Panc1 (cell line): ENCODE data around the gene IRS1. TPM values are rescaled to one million over a fixed set of nuclear protein-coding genes. Genes with fewer than 3 reads are reported as not detected.

Source experiments
- ATAC-seq: fragments of 200-7000 bp; cut with Tn5 transposase; 2 replicates; pipeline ENCODE4 v1.9.1; 2020; ENCODE audit warnings: mild to moderate bottlenecking, moderate library complexity
- Bru-seq: library from RNA; stranded (reverse); fragments of 400-500 nt; gene quantifications from one replicate; lab custom pipeline; 2021; lab: Mats Ljungman, UMichigan
- BruChase-seq, 2 experiments: library from RNA; stranded (reverse); fragments of 400-500 nt; gene quantifications; one replicate each; lab custom pipeline; 2021; lab: Mats Ljungman, UMichigan
- BruUV-seq: library from RNA; stranded (reverse); fragments of 400-500 nt; replicated peaks from 2 replicates; lab custom pipeline; 2021; lab: Mats Ljungman, UMichigan
- CTCF ChIA-PET: fragments of 300-600 bp; sonication (Branson Sonifier 250); formaldehyde crosslinking; loops from one replicate; lab custom pipeline; 2022; ENCODE audit warnings: antibody characterized with exemption; lab: Charles Lee
- POLR2A ChIA-PET: fragments of 300-600 bp; sonication (Branson Sonifier 250); formaldehyde crosslinking; loops from one replicate; lab custom pipeline; 2022; ENCODE audit warnings: antibody characterized with exemption; lab: Charles Lee
- DNase-seq: peaks from one replicate; pipeline ENCODE4 v3.0.0-alpha.2; 2010; ENCODE audit warnings: low read depth, low spot score
- H3K27ac ChIP-seq: 2 replicates; pipeline ENCODE4 v1.5.1; 2011; ENCODE audit warnings: mild to moderate bottlenecking, low read length, inconsistent platforms
- H3K27me3 ChIP-seq: fragments of 200-500 bp; sonication (Bioruptor generic); 2 replicates; pipeline ENCODE4 v1.6.0; 2014; ENCODE audit warnings: low read length, inconsistent platforms; ENCODE audit not compliant: control insufficient read depth, insufficient read depth
- H3K36me3 ChIP-seq: fragments of 200-500 bp; sonication (Bioruptor generic); 2 replicates; pipeline ENCODE4 v1.5.1; 2014; ENCODE audit warnings: inconsistent platforms, mild to moderate bottlenecking, low read length, moderate library complexity; ENCODE audit not compliant: control insufficient read depth, insufficient read depth
- H3K4me1 ChIP-seq: 2 replicates; pipeline ENCODE4 v1.5.1; 2011; ENCODE audit warnings: inconsistent platforms, mild to moderate bottlenecking, low read length, moderate library complexity; ENCODE audit not compliant: control insufficient read depth, insufficient read depth
- H3K4me3 ChIP-seq, 2 experiments: 2 replicates each; pipeline ENCODE4 v1.5.1; 2011 to 2012; ENCODE audit warnings: low read depth in 2 of 2, low read length in 2 of 2, mild to moderate bottlenecking in 2 of 2, inconsistent platforms in 1 of 2, moderate library complexity in 1 of 2
- H3K9me3 ChIP-seq: fragments of 200-500 bp; sonication (Bioruptor generic); 2 replicates; pipeline ENCODE4 v1.5.1; 2014; ENCODE audit warnings: low read depth, mild to moderate bottlenecking, inconsistent platforms, low read length, moderate library complexity; ENCODE audit not compliant: control insufficient read depth, insufficient read depth
- POLR2AphosphoS5 ChIP-seq: IDR thresholded peaks from 2 replicates; pipeline ENCODE4 v1.6.1; 2012; ENCODE audit warnings: mild to moderate bottlenecking, low read depth, low read length, moderate library complexity
- SIN3A ChIP-seq: IDR thresholded peaks from 2 replicates; pipeline ENCODE4 v1.6.1; 2012; ENCODE audit warnings: low read depth, mild to moderate bottlenecking, low read length, moderate library complexity, borderline replicate concordance; ENCODE audit not compliant: insufficient read depth
- TCF7L2 ChIP-seq: IDR thresholded peaks from 2 replicates; pipeline ENCODE4 v1.6.1; 2011; ENCODE audit warnings: mild to moderate bottlenecking, low read depth, low read length, inconsistent platforms
- in situ Hi-C: cut with HindIII; loops from 2 replicates; pipeline ENCODE4 v1.10.0; 2016; ENCODE audit warnings: low sequenced_read_pairs, low pct_unique_long_range_greater_than_20kb
- intact Hi-C: fragments of 100-400 bp; cut with micrococcal nuclease; formaldehyde crosslinking; loops from one replicate; pipeline ENCODE4 v1.10.0; 2022; ENCODE audit not compliant: unreplicated experiment
- long read RNA-seq: library from polyadenylated mRNA; unstranded; transcript quantifications from one replicate; pipeline ENCODE4 v2.0.0, GENCODE V29; 2021; ENCODE audit not compliant: unreplicated experiment
- polyA plus RNA-seq: library from polyadenylated mRNA; unstranded; fragments of >200 nt; gene quantifications from one replicate; pipeline ENCODE4 v1.2.1, GENCODE V29; 2012; ENCODE audit warnings: missing spikeins; ENCODE audit not compliant: insufficient read length
- total RNA-seq: library from RNA; stranded (reverse); gene quantifications from one replicate; pipeline ENCODE4 v1.2.1, GENCODE V29; 2021; ENCODE audit not compliant: unreplicated experiment
- TF ChIP-seq, protein P1 (sequence below): fragments of 450-650 bp; IDR thresholded peaks from 2 replicates; pipeline ENCODE4 v1.5.1; 2017; ENCODE audit warnings: mild to moderate bottlenecking
- TF ChIP-seq, protein P2 (sequence below), 2 experiments: IDR thresholded peaks; 2 replicates each; pipeline ENCODE4 v1.6.1; 2011 to 2012; ENCODE audit warnings: low read depth in 2 of 2, control low read depth in 1 of 2, low read length in 1 of 2, mild to moderate bottlenecking in 1 of 2, moderate library complexity in 1 of 2; ENCODE audit not compliant: insufficient read depth in 1 of 2

IRS1 gene, protein sequence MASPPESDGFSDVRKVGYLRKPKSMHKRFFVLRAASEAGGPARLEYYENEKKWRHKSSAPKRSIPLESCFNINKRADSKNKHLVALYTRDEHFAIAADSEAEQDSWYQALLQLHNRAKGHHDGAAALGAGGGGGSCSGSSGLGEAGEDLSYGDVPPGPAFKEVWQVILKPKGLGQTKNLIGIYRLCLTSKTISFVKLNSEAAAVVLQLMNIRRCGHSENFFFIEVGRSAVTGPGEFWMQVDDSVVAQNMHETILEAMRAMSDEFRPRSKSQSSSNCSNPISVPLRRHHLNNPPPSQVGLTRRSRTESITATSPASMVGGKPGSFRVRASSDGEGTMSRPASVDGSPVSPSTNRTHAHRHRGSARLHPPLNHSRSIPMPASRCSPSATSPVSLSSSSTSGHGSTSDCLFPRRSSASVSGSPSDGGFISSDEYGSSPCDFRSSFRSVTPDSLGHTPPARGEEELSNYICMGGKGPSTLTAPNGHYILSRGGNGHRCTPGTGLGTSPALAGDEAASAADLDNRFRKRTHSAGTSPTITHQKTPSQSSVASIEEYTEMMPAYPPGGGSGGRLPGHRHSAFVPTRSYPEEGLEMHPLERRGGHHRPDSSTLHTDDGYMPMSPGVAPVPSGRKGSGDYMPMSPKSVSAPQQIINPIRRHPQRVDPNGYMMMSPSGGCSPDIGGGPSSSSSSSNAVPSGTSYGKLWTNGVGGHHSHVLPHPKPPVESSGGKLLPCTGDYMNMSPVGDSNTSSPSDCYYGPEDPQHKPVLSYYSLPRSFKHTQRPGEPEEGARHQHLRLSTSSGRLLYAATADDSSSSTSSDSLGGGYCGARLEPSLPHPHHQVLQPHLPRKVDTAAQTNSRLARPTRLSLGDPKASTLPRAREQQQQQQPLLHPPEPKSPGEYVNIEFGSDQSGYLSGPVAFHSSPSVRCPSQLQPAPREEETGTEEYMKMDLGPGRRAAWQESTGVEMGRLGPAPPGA (N-terminal part only)
- total RNA-seq (27.3 TPM), Bru-seq, nascent RNA (percentile 88 among the genes with signal in this experiment), BruChase-seq, experiment 1, labeled RNA remaining after a 2-hour chase (percentile 84 among the genes with signal in this experiment), BruChase-seq, experiment 2, labeled RNA remaining after a 6-hour chase (percentile 74 among the genes with signal in this experiment)
- polyA plus RNA-seq, result 19.6 TPM
- long read RNA-seq, full-length matches to known transcripts, result 25 of 54 reads
- long read RNA-seq, partial matches to known transcripts, result 0 of 54 reads
- long read RNA-seq, other reads (novel, unspliced or antisense), result 29 of 54 reads

DNA sequence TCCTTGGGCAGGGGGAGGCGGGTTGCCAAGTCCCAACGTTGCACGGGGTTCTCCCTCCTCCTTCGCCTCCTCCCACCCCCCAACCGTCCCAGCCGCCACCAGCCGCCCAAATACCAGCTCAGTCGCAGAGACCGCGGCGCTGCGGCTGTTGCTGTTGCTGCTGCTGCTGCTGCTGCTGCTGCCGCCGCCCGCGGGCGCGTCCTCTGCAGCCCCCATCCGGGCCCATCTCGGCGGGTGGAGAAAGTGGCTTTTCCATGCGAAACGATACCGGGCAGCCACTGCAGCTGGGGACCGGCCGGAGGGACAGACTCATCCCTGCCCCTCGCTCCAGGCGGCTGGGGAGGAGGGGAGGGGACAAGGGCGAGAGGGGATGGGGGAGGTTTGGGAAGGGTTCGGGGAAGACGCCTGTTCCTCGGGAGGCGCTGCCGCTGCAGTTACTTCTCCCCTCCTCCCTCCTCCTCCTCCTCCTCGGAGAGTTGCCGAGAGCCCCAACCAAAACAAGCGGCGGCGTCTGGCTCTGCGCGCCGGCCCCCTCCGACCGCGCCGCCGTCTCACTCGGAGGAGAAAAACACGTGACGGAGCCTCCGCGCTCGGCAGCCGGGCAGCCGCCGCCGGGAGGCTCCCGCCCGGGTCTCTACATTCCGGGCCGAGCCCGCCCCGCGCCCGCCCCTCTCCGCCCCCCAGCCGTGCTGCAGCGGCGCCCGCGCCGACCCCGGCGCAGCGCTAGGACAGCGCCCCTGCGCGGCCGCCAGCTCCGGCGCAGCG, at the start of gene IRS1:
TSS of gene IRS1 (minus strand) at position 610 of the 765 bp plus-strand sequence. CDS start 1,082 bp downstream, outside the sequence.
- Histone ChIP-seq H3K36me3 (no peaks in the 10 kb centered on the region; the same call in 1 of the 2 replicates), H3K27me3 (no peaks in the 10 kb centered on the region), H3K4me3 (peak within 1 kb of the TSS; percentile 73 to 79), H3K4me1 (peaks cover 14% of the 10 kb centered on the region), H3K27ac (peak within 1 kb of the TSS; percentile 96), H3K9me3 (no peaks in the 10 kb centered on the region)
- no peak for DNase-seq
- ATAC-seq, result peak; percentile 37
- no TSS peak for BruUV-seq
- in situ Hi-C loops, result no loop called here
- ChIA-PET CTCF (interaction anchor here (0.6 to 2.2 kb wide), 3 partner anchors 10 to 1134 kb away, joined by 4 to 11 read pairs (median 9); no protein-coding TSS in a partner anchor), POLR2A (interaction anchor here (0.6 to 0.7 kb wide), 2 partner anchors 247 to 568 kb away, joined by 4 to 8 read pairs; no protein-coding TSS in a partner anchor)
- no peak for TF ChIP-seq TCF7L2
- TF ChIP-seq SIN3A, result peak; percentile 9; the same call in 1 of the 2 replicates
- TF ChIP-seq, protein P1, sequence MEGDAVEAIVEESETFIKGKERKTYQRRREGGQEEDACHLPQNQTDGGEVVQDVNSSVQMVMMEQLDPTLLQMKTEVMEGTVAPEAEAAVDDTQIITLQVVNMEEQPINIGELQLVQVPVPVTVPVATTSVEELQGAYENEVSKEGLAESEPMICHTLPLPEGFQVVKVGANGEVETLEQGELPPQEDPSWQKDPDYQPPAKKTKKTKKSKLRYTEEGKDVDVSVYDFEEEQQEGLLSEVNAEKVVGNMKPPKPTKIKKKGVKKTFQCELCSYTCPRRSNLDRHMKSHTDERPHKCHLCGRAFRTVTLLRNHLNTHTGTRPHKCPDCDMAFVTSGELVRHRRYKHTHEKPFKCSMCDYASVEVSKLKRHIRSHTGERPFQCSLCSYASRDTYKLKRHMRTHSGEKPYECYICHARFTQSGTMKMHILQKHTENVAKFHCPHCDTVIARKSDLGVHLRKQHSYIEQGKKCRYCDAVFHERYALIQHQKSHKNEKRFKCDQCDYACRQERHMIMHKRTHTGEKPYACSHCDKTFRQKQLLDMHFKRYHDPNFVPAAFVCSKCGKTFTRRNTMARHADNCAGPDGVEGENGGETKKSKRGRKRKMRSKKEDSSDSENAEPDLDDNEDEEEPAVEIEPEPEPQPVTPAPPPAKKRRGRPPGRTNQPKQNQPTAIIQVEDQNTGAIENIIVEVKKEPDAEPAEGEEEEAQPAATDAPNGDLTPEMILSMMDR, result peak; percentile 90
- TF ChIP-seq POLR2AphosphoS5, result peak; percentile 24; the same call in 1 of the 2 replicates
- TF ChIP-seq, protein P2, sequence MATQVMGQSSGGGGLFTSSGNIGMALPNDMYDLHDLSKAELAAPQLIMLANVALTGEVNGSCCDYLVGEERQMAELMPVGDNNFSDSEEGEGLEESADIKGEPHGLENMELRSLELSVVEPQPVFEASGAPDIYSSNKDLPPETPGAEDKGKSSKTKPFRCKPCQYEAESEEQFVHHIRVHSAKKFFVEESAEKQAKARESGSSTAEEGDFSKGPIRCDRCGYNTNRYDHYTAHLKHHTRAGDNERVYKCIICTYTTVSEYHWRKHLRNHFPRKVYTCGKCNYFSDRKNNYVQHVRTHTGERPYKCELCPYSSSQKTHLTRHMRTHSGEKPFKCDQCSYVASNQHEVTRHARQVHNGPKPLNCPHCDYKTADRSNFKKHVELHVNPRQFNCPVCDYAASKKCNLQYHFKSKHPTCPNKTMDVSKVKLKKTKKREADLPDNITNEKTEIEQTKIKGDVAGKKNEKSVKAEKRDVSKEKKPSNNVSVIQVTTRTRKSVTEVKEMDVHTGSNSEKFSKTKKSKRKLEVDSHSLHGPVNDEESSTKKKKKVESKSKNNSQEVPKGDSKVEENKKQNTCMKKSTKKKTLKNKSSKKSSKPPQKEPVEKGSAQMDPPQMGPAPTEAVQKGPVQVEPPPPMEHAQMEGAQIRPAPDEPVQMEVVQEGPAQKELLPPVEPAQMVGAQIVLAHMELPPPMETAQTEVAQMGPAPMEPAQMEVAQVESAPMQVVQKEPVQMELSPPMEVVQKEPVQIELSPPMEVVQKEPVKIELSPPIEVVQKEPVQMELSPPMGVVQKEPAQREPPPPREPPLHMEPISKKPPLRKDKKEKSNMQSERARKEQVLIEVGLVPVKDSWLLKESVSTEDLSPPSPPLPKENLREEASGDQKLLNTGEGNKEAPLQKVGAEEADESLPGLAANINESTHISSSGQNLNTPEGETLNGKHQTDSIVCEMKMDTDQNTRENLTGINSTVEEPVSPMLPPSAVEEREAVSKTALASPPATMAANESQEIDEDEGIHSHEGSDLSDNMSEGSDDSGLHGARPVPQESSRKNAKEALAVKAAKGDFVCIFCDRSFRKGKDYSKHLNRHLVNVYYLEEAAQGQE (IDR thresholded peaks at IDR 0.05; ENCODE audit: insufficient read depth in 1 of 2, low read depth in 2 of 2, low read length in 1 of 2), result no peak
- intact Hi-C loops, result loop anchor here (5.0 to 10.0 kb wide), 4 partner anchors 315 to 912 kb away; no protein-coding TSS in a partner anchor
